Activated CD4-positive, alpha-beta T cell treated with anti-CD3 and anti-CD28 coated beads, Interleukin-2, amount 50 U/mL, for 48 hours (primary cell): ENCODE measurements around the gene HHLA2.
A peak's percentile ranks its signal among the peaks of the same experiment; 100 is the strongest.
"Not testable (repeated sequence)": the region's sequence is repeated elsewhere in the genome, so short reads cannot be mapped to it uniquely, and the experiment has no call there.

Source experiments
- DNase-seq, 2 experiments: peaks; one replicate each; pipeline ENCODE4 v3.0.0-alpha.2; 2020

The HHLA2 gene, protein sequence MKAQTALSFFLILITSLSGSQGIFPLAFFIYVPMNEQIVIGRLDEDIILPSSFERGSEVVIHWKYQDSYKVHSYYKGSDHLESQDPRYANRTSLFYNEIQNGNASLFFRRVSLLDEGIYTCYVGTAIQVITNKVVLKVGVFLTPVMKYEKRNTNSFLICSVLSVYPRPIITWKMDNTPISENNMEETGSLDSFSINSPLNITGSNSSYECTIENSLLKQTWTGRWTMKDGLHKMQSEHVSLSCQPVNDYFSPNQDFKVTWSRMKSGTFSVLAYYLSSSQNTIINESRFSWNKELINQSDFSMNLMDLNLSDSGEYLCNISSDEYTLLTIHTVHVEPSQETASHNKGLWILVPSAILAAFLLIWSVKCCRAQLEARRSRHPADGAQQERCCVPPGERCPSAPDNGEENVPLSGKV

DNA sequence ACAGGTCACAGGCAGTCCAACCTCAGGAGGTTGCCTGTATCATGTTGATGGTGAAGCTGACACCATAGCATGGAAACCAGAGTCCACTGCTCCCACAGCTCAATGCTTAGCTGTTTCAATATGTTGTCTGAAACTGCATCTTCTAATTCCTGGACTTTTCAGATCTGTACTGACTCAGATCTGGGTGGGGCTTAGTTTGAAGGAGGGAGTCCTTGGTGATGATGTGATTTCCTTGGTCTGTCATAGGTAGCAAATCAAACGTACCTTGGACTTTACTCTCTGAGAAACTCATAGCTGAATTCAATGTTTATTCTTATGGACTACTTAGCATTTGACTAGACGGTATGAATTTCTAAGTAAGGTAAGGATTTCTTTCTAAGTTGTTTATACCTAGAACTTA, at the start of gene HHLA2:
Gene HHLA2, plus strand, starts transcription at position 310 of the 400 bp plus-strand sequence. CDS start 55,266 bp downstream, outside the sequence.
- peak in 1 of 2 experiments; percentile 48 for DNase-seq

DNA sequence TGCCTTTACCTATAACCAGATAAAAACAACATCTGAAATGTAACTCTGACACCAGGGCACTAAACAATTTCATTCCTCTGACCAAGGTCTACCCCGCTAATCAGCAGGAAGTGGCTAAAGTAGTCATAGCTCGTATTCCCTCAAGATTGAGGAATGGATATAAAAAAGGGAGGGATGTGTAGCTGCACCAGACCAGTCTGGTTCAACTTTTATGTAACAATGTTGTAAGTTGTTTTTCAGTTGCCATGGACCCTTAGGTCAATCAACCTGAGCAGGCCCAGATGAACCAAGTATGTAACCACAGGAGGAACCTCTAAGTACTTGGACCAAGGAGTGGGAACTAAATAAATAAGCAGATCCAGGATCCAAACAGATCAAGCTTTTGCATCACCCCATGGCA, 45.7 kb upstream of the HHLA2 start:
- DNase-seq, result no peak

DNA sequence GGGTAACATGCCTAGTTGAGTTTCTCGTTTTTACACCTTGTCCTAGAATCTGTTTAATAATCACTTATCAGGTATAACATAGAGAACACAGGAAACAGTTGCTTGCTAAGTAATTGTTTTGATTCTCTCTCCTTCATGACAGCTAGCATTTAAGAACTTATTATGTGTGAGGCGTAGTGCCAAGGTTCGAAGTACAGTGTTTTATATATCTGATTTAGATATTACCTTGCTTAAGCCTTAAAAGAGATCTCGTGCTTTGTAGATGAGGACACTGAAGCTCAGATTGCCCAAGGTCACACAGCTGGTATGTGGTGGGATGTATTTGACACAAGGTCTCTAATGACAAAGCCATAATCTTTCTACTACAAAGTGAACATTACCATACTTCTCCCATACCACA, 45.1 kb upstream of the HHLA2 start:
- no peak for DNase-seq

DNA sequence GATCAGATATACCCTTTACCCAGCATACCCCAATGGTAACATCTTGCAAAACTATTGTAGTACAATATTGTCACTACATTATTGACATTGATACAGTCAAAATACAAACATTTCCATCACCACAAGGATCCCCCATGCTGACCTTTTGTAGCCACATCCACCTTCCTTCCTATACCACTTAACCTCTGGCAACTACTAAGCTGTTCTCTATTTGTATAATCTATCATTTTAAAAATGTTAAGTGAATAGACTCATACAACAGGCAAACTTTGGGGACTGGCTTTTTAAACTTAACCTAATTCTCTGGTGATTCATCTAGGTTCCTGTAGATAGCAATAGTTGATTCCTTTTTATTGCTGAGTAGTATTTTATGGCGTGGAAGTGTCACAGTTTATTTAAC, 44.5 kb upstream of the HHLA2 start:
- DNase-seq, result no peak

DNA sequence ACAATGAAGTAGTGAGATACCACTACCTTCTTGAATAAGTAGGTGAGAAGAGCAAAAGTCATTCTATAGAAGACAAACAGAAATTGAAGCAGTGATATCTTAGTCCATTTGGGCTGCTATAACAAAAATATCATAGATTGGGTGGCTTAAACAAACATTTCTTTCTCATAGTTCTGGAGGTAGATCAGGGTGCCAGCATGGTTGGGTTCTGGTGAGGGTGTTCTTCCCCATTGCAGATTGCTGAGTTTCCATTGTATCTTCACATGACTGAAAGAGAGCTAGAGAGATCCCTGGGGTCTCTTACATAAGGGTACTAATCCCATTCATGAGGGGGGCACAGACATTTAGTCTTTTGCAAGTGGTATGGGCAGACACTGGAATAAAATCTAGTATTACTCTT, 41.2 kb upstream of the HHLA2 start:
- DNase-seq, result no peak

DNA sequence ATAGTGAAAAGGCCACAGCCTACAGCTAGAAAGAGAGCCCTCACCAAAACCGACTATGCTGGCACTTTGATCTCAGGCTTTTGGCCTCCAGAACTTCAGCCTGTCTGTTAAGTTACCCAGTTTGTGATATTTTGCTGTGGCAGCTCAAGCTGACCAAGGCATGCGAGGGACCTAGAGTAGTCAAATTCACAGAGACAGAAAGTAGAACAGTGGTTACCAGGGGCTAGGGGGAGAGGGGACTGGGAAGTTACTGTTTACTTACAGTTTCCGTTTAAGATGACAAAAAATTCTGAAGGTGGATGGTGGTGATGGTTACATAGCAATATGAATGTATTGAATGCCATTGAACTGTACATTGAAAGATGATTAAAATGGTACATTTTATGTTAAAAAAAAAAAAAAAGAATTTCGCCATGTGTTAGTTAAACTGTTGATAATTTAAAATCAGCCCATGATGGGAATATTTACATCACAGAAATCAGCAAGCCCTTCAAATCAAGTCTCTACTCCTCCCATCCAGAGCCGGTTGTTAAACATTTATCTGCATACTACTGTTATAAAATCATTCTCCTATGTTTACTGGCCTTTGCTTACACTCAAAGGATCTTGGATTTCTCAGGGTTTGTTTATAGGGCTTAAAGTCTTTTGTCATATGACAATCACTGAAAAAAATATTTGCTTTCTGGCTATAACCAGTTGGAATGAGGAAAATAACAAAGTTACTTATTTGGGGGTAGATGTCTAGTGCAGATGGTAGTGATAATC, 31.6 kb upstream of the HHLA2 start:
- DNase-seq, result not testable (repeated sequence)

DNA sequence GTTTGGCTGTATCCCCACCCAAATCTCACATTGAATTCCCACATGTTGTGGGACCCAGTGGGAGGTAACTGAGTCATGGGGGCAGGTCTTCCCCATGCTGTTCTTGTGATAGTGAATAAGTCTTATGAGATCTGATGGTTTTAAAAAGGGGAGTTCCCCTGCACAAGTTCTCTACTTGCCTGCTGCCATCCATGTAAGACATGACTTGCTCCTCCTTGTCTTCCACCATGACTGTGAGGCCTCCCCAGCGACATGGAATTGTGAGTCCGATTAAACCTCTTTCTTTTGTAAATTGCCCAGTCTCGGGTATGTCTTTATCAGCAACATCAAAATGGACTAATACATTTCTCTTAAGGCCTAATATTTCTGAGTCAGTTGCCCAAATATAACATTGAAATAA, 28.1 kb upstream of the HHLA2 start:
- DNase-seq, result not testable (repeated sequence)

DNA sequence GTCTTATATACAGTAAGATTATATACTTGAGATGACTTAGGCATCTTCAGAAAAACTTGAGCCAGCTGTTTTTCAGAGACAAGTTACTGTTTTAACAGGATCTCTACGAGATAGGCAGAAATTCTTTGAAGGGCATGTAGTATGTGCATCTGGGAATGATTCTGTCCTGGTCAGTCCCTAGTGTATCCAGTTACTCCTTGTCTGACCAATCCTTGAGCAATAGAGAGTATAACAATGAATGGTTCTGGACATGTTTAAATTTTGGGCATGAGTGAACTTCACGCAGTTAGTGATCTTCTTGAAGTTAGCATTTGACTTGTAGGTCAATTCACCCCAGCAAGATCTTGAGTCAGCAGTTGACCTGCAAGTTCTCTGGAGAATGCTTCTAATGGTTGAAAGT, 24.7 kb upstream of the HHLA2 start:
- no peak for DNase-seq

DNA sequence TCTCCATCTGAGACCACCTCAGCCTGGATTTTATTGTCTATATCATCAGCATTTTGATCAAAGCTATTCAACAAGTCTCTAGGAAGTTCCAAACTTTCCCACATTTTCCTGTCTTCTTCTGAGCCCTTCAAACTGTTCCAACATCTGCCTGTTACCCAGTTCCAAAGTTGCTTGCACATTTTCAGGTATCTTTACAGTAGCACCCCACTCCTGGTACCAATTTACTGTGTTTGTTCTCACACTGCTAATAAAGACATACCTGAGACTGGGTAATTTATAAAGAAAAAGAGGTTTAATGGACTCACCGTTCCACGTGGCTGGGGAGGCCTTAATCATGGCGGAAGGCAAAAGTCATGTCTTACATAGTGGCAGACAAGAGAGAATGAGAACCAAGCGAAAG, 17.3 kb upstream of the HHLA2 start:
- not testable (repeated sequence) for DNase-seq

DNA sequence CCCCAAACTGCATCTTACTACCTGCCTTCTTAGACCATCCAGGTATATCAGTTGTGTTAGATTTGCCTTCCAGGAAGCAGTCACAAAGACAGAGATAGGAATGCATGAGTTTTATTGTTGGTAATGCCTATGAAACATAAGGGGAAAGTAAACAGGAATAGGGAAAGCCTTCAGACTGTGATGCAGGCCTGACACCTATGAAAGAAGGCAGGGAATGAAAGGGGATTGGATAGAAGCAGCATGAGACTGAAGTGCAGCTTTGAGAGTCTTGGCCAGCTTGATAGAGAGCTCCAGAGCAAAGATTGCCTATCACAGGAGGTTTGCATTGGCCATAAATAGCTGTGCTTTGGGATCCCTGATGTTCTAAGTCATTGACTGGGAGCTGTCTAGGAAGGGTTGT, 15.9 kb upstream of the HHLA2 start:
- no peak for DNase-seq

DNA sequence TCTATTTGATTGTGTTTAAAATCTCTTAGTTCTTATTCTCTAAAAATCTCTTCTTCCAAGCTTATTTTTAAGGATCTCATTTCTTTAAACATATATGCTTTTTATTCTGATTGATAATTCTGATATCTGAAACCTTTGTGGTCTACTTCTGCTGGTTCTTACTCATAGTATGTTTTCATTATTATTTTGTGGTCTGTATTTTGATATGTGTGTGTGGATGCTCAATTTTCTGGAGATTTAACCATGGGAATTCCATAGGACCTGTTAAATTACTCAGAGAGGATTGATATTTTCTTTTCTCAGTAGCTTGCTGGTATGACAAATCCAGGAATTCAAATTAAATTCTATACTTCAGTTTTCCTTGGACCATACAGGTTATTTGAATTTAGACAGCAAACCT, 14.7 kb upstream of the HHLA2 start:
- no peak for DNase-seq

DNA sequence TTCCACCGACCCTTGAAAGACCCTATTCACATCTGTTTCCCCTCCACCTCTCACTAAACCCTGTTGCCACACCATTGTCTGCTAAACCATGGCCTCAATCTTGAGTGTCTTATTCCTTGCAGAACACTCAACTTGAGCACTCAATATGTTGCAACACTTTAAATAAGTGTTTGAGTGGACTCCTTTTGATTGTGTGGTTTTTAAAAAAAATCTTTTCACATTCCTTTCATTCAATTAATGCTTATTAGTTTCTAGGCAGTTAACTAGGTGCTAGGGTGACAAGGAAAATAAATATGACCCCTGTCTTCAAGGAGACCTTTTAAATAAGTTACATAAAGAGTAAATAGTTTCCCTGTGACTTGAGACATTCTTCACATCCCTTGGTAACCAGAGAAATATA, 13.3 kb upstream of the HHLA2 start:
- DNase-seq, result no peak

DNA sequence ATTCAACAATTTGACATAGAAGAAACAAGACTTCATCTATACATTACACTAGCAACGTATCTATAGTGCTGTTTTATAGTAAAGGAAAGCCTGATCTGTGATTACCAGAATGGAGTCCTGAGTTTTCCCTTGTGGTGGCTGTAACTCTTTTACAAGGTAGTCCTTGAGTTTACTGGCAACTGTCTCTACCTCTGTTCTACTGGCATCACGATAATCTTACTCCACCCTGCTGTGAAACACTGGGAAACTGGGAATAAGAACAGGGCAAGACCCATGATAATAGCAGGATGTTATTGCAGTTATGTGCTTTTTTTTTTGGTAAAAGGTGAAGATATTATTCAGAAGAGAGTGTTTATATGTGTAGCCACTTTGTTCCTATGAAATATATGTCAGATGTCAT, 12.4 kb upstream of the HHLA2 start:
- no peak for DNase-seq

DNA sequence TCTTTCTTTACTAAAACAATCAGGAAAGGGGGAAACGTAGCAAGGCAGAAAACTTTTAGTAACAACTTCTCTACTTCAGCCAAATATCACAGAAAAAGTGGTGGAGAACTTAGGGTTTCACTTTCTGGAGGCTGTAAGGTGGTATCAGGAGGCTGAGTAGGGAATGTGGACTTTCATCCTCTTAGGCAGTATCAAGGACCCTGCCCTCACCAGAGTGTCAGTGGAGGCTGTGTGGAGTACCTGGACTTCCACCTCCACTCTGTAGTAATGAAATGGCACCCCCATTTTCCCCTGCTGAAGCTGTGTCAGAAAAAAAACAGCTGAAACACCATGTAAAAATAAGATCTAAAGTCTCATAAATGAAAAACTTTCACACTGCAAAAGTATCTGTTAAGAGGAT, 11.2 kb upstream of the HHLA2 start:
- no peak for DNase-seq

DNA sequence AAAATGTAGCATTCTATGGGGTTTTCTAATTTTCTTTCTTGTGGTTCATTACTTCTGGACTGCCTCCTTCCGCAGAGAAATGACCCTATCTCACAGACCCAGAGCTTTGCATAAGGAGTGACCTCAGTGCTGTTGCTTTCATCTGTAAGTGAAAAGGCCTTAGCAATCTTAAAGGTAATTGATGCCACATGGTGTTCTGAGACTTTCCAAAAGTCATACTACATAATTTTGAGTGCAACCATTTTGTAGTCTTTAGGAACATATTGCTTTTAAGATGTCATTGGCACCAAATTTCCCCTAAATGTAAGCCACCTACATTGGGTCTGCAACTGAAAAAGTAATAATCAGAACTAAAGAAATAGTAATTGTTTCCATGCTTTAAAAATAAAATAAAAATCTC, 9.2 kb upstream of the HHLA2 start:
- DNase-seq, result no peak

DNA sequence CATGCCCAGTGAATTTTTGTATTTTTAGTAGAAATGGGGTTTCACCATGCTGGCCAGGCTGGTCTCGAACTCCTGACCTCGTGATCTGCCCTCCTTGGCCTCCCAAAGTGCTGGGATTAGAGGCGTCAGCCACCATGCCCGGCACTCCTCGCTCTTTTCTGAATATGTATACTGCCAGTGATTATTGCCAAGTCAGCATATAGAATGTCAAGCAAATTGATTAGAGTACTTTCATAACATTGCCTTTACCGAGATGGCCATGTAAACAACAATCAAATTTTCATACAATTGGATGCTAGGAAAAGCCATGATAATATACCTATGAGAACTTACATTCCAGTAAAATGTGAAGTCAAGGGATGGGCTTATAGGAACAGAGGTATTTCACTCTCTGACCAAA, 8.2 kb upstream of the HHLA2 start:
- not testable (repeated sequence) for DNase-seq

DNA sequence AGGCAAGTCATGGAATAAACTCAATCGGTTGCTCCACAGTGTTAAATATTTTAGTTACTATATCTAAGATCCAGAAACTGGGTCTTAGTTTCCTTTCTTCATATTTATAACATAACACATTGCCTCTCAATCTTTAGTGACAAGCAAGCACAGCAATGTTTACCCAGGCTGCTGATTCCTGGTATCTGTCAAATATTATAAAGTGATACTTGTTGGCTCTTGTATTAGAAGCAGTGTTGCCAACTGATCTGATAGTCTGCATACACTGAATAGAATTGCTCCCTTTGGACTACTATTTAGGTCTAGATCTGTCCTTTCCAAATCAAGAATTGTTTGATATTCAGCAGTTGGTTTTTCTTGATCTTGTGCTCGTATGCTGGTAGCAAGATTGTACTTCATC, 7.2 kb upstream of the HHLA2 start:
- DNase-seq, result no peak

DNA sequence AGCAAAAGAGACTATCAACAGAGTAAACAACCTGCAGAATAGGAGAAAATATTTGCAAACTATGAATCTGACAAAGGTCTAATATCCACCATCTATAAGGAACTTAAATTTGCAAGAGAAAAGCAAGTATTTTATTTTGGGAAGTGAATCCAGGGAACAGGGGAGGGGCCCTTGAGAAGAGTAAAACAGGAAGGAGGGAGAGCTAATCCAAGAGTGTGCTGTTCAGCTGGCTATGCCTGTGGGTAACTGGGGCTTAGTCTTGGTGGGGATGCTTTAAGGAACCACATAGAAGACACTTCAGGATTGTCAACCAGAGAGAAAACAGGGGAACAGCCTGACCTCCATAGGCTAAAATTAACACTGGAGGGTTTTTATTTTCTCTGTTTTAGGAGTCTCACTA, 3.9 kb upstream of the HHLA2 start:
- no peak for DNase-seq

DNA sequence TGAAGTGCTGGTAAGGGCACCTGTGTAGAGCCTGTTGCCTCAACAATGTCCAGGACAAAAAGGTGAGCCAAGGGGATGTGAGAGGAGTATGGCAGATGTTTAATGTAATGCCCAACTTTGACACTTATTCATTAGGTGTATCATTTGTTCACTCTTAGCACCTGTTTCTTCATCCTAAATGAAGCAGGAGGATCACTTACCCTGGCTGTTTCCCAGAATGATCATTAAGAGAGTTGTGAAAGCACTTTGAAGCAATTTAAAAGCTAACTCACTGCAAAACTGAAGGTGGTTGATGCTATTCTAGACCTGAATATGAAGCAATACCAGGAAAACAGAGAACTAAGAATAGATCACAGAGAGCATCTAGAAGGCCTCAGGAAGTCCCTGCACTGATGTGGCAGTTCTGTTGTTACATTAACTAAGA, 3.4 kb upstream of the HHLA2 start:
- no peak for DNase-seq

DNA sequence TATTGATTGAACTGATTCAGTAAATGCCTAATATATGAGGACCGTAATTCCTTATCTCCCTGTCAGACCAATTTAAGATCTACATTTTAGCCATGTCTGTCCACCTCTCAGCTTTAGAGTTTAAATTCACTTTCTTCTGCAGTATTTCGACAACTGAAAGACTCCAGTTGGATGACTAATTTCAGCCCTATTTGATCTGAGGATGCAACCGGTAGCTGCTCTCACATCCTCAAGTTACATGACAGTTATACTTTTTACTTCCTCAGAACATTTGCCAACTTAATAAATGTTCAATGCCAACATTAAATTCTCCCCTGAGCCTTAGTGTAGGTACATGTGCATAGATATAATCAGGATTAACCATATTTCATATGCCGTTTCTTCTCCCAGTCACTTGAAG, 2.5 kb upstream of the HHLA2 start:
- DNase-seq, result no peak

DNA sequence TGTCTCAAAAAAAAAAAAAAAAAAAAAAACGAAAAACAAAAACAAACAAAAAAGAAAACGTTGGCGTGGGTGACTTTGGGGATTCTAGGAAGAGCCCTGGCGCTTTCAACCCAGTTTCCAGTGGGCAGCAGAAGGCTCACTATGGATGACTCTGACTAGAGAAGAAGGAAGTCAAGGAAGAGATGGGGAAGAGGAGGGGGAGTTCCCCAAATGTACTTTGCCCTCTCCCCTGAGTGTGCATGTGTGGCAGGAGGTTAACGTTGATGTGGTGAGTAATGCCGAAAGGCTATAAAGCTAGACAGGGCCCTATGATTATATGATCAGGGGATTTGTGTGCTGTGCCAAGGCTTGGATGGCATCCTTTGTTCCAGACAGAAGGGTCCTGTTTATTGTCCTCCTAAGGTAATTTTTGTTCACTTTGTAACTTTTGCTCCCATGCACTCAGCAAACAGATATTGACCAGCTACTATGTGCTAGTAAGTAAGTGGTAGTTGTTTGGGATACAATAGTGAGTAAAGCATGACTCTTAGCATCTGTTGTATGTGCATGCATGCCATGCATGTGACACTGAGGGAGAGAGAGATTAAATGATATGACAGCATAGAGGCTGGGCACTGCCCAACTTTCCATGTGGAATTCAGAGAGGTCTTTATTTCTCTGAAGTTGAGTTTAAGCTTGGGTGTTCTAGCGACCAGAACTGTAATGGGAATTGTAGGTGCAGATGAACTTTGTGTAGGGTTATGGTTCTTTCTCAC, 750 bp upstream of the HHLA2 start:
- no peak for DNase-seq

DNA sequence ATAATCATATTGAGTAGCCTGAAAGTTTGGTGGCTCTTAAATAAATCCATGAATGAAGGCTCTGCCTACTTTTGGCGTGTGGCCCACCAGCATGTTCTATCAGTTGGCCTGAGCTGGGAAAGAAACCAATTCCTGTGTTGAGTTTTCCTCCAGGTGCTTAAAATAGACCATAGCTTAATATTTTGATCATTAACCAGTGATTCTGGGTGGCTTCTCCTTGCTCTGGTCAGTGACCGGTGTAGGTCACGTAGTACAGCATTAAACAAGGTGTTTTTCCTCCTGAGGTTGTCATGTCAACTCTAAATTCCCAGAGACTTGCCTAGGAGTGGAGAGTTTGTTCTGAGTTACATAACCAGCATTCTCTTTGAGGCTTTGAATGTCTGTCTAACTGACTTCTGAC, 1.3 kb downstream of the HHLA2 start:
- DNase-seq, result no peak

DNA sequence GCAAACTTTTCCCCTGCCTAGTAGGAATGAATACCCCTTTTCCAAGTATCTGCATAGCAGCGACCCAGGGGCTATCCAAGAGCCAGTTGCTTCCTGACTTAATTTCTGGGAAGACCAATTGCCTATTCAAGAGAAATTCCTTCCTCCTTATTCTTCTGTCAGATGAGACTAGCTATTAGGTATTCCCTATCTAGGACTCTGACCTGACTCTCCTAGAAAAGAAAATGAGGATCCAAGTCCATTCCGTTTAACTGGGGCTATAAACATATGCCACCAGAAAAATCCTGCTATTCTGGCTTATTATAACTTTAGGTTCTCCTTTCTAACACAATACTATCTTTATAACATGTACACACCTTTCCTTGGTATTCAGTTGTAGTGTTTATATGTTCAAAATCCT, 1.7 kb downstream of the HHLA2 start:
- no peak for DNase-seq
